CD1c-positive myeloid dendritic cell (primary cell): ENCODE data around the gene HOXA5.

ENCODE experiments used
- DNase-seq: peaks from one replicate; pipeline ENCODE4 v3.0.0-alpha.2; 2016; ENCODE audit errors: extremely low spot score

HOXA5 gene

DNA sequence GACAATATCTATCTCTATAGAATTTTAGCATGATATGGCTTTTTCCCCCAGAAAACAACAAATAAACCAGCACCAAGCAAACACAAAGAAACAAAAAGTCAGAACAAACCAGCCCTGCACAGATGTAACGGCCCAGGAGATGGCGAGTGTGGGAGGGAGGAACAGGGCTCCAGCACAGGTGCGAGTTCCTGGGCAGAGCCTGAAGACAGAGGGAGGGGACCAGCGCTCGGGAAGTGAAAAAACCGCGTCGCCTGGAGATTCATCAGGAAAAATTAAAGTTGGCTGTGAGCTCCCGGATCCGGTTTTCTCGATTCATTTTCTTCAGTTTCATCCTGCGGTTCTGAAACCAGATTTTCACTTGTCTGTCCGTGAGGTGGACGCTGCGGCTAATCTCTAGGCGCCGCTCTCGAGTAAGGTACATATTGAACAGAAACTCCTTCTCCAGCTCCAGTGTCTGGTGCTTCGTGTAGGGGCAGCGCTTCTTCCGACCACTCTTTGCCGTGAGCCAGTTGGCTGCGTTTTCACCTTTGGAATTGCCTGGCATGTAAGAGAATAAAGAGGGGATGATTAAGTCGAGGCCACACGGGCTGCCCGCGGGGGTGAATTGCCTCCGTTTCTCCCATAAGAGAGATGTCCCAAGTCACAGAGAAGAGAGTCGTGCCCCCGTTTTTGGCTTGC lies 28.3 kb upstream of the HOXA5 start:
- no peak for DNase-seq

DNA sequence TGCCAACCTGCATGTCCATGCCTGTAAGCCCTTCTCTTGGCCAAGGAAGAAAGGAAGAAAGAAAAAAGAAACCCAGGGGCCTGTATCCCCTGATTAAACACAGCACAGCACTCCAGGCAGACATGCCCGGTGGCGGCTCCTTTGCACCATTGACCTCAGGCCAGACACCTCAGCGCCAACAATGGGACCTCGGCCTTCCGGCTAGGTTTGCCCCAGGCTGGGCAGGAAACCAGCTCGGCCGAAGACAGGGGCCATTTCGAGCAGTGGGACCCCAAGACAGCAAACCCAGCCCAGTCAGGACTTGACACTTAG lies 27.8 kb upstream of the HOXA5 start:
- no peak for DNase-seq

DNA sequence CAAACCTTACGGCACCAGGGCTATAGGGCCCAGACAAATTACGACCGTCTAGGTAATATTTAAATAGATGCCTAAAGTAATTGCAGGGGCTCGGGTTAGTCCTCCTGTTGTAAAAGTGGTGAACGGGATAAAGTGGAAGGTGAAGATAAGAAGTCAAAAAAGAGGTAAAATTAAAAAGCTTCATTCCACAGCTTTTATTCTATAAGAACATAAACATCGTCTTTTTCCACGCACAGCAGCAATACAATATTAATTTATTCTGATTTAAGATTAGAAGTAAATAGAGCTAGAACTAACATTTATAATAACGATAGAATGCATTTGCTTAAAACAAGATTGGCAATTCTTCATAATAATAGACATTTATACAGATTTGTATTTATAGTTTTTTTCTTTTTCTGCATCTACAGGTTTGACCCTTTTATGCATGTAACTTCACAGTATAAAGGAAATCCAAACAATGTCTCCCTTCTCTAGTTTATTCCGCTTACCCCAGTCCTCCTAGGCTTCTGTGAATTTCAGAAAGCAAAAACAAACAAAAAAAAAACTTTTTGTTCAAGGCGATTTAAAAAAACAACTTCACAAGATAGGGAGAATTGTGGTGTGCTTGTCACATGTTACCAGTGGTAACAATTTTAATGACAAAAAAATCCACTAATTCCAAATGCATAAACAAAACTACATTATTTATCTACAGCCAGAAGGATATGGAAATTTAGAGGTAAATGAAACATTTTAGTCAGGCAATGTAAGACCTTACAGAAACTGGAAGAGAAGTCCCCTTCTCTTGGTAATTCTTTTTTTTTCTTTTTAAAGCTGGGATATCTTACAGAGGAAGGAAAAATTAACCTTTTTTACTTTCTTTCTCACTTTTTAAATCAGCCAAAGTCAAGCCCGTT lies 27.2 kb upstream of the HOXA5 start:
- no peak for DNase-seq

DNA sequence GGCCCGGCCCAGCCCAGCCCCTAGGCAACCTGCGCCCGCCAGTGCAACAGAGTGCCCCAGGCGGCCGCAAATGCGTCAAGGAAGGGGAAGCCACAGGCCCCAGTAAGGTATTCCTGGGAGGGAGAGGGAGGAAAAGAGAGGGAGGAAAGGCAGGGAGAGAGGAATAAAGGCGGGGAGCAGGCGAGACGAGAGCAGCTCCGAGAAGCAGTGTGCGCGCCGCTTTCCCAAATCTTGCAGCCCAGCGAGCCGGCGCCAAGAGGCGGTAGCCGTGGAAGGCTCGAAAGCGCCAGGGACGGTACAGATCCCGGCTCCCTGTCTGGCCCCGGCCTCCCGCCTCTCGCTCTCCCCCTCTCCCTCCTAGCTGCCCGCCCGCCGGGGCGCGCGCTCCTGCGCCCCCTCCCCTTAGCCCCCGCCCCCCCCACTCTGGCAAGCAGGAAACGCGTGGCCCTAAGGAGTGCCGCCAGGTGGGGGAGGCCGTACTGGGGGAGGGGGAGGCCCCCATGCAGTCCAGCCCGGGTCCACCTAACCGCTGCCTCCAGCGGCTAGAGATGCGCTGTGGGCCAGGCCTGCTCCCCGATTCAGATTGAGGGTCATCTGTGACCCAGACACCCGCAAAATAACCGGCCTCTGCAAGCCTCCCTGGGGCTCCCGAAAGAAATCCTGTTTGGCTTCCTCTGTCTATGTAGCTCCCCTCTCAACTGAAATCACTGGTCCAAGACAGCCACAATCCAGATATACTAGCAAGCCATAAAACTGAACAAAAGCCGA lies 26.4 kb upstream of the HOXA5 start:
- DNase-seq: no peak

DNA sequence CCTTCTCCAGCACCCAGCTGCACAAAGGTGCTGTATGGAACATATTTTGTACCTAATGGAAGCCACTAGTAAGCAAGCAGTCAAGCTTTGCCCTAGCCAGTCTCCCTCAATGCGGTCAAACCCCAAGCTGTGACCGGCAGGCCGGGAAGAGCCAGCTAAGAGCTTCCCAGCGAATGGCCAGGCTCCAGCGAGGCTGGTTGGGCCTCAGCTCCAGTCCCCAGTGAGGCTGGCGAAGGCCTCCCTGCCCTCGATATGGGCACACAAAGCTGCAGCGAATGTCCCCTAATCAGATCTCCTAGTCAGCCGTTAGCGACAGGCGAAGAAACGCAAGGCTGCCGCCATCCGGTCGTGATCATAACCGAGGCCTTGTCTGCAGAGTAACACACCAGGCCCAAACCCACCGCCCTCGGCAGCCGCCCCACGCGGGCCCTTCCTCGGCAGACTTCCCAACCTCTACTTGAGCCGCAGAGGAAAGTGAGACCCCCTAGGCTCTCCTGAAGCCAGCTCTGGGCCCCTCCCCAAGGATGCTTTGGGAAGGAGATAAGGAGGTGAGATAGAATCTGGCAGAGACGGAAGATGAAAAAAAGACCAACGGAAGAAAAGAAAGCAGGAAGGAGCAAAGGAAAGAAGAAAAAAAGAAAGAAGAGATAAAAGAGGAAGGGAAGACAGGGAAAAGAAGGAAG lies 24.9 kb upstream of the HOXA5 start:
- DNase-seq: no peak

DNA sequence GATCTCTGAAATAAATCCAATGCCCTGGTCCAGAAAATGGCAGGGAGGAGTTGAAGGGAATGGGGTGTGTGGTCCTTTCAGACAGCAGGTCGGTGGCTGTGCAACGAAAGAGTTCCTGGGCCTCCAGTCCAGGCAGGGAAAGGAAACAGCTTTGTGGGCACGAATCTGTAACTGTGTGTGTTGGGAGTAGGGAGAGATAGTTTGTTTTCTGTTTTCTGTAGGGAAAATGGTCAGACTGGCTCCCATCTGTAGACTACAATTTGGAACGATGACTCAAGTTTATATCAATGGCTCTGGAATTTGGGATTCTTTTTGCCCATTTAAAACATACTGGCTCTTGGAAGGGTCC lies 24.4 kb upstream of the HOXA5 start:
- DNase-seq: no peak

DNA sequence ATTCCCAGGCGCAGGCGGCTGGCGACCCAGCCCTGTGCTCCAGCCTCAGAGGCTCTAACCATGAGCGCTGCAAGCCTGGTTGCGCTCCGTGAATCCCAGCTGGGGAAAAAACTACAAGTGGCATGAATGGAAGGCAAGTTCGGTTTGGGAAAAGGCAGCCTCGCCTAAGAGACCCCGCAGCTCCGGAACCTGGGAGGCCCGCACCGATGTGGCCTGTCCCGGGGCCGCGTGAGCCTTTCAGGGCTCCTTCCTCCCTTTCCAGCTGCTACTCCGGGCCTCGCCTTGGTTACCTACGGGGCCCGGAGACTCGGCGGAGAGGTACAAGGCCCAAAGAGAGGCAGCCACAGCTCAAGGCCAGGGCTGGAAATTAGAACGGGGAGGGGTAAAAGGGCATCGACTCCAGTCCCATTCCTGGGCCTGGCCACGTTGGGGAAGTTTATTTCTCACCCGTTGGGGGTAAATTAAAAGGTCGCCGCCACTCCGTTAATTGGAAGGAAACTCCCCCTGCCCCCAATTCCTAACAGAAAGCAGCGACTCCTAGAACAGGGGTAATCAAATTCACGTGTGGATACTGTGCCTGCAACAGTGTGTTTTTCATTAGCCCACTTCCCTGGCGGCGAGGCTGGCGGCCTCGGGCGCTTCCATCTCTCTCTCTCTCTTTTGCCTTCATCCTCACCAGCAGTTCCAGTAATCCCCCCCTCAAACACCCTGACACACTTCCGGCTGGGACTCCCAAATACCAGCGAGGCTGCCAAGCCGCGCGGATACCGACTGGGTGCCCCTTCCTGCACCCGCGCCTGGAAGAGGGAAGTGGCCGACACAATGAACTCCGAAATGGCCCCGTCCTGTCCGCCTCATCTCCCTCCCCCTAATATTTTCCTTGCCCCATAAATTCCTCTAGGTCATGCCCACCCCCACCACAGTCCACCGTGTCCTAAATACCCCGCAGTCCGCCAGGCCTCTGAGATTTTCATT lies 23.3 kb upstream of the HOXA5 start:
- DNase-seq: no peak

DNA sequence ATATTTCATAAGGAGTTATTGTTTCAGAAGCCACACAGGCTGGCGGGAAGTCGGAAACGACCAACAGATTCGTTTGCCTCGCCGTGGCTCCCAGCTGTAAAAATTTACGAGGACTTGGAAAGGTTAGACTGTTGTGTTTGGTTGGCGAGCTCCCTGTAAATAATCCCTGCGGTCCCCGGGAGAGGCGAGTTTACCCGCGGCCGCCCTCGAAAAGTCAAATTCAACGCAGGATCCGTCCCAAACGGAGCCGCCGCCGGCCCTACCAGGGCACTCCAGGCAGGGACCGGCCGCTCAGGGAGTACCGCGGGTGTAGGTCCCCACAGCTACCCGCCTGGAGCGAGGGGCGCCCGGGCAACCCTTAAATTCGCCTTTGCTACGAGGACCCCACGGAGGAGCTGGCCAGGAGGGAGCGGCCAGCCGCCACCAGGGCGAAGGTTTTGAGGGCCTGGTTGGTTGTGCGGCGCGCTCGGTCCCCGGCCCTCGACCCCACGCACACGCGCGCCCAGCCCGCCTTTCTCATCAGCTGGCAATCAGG lies 22.6 kb upstream of the HOXA5 start:
- DNase-seq: no peak

DNA sequence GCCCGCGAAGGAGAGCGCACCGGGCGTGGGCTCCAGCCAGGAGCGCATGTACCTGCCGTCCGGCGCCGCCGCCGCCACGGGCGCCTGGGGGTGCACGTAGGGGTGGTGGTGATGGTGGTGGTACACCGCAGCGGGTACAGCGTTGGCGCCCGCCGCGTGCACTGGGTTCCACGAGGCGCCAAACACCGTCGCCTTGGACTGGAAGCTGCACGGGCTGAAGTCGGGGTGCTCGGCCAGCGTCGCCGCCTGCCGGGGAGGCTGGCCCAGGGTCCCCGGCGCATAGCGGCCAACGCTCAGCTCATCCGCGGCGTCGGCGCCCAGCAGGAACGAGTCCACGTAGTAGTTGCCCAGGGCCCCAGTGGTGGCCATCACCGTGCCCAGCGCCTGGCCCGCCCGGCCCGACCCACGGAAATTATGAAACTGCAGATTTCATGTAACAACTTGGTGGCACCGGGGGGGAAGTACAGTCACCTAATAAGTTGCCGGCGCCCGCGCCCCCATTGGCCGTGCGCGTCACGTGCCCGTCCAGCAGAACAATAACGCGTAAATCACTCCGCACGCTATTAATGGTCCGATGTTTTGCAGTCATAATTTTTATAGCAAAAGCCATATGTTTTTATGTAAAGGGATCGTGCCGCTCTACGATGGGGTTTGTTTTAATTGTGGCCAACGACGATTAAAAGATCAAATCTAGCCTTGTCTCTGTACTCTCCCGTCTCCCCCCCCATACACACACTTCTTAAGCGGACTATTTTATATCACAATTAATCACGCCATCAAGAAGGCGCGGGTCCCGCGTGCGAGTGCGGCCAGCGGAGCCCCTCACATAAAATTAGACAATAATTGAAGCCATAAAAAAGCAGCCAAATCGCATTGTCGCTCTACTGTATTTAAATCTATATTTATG lies 21.9 kb upstream of the HOXA5 start, which contains the start of gene HOXA9:
Gene HOXA9 (minus strand): TSS at position 449 of the 907 bp plus-strand sequence. CDS start 80 bp downstream, at position 369.
- peak; percentile 90 for DNase-seq

DNA sequence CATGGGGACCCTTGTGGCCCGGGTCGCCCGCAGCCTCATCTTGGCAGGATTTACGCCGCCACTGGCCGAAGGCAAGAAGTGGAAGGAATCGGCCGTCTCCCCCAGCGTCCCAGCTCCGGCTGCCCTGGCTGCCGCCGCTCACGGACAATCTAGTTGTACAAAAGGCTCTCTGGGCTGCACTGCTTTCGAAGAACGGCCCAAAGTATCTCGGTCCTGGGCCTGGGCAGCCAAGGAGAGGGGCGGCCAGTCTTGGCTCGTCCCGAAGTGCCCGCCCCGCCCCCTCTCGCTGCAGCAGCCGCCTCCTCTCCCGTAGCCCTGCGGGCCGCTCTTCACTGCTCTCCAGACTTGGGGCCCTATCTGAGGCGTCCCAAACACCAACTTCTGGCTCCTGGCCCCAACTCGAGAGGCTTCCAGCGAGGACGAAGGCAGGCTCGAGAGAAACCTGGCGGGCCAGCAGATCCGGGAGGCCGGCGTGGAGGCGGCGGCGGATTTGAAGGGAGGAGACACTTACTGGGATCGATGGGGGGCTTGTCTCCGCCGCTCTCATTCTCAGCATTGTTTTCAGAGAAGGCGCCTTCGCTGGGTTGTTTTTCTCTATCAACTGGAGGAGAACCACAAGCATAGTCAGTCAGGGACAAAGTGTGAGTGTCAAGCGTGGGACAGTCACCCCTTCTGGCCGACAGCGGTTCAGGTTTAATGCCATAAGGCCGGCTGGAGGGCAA lies 21.0 kb upstream of the HOXA5 start:
- DNase-seq: no peak

DNA sequence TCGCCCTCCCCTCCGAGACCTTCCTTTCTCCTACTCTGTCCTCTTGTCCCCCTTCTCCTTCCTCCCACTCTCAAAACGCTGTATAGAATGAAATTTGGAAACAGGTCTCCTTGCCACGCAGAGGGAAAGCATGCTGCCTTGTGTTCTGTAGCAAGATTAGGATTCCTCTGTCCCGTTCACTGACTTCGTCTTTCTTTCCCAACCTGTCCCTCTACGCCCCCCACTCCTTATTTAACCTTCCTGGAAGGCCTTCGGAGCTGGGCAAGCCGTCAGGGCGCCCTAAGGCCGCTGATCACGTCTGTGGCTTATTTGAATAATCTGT lies 20.5 kb upstream of the HOXA5 start:
- DNase-seq: no peak

DNA sequence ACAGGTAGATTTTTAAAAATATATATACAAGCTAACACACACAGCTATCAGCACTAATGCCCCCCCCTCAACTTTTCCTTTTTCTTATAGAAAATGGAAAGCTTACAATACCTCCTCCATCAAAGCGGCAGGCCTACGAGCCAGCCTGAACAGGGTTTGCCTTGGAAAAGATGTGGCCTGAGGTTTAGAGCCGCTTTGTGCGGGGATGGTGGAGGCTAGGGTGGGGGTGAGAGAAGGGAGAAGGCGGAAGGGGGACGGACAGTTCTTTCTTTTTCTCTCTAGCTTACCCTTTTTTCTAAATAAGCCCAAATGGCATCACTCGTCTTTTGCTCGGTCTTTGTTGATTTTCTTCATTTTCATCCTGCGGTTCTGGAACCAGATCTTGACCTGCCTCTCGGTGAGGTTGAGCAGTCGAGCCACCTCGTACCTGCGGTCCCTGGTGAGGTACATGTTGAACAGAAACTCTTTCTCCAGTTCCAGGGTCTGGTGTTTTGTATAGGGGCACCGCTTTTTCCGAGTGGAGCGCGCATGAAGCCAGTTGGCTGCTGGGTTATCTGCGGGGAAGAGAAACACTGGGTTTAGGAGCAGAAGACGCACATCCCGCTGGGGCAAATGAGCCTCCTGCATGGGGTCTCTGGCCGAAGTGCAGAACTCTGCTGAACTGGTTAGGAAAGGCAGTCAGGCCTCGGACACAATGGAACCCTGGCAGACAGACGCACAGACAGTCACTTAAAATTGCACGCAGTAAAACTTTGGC lies 20.0 kb upstream of the HOXA5 start:
- no peak for DNase-seq

DNA sequence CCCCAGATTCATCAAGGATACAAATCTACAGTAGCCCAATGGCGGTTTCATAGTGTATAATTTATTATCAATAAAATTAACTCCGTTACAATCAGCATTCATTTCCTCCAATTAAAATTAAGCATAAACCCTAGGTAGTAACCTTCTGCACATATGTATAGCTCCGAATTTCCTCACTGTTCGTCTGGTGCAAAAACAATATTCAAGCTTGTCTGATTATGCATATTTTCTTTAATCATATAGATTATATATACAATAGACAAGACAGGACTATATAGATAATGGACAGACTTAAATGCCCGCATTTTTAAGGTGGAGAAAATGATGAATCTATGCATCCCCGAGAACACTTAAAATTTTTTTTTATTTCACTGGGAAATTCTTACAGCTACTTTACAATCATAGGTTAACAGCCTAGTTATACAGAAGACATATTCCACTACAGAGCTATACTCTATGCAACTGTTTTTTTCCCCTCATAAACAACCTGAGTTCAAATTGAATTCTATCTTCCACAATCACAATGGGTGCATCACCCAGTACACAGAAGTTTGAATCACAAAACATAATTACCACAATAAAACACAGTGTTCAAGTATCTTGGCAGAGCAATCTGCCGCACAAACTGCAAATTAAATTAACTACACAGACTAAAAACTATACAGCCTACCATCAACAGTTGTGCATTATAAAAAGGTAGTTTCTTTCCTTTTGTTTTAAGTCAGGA lies 19.2 kb upstream of the HOXA5 start:
- DNase-seq: no peak

DNA sequence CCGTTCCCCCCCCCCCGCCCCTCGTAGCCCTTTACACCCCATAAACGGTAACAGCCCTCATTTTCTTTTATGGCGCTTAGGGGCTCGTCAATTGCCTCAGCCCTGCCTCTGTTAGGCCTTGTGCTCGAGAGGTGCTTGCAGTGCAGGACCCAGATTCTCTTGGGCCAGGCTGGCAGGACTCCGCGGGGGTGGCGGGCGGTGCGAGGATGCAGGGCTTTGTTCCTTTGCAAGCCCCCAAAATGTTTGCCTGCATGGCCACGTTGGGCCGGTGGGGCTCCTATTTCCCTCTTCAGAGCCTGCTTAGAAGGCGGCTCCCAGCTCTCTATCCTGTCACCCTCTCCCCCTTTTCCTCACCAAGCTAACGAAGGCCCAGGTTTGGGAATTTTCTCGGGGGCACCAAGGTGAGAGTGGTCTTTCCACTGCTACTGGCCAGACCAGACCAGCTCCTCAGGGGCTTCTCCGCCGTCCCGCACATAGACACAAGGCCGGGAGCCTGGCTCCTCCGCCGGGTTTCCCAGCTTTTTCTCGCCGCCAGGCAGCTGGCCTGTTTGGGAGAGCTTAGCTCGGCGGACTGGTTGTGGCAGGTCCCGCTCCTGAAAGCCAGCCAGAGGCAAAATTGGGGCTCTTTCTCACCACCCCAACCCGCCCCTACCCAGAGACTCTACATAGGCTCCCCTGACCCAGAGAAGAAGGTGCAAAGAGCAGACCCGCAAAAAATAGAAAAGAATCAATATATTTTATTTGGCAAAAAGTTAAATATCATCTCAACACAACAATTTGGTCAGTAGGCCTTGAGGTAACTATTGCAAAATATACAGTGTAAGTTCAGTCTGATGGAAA lies 18.5 kb upstream of the HOXA5 start:
- DNase-seq: no peak

DNA sequence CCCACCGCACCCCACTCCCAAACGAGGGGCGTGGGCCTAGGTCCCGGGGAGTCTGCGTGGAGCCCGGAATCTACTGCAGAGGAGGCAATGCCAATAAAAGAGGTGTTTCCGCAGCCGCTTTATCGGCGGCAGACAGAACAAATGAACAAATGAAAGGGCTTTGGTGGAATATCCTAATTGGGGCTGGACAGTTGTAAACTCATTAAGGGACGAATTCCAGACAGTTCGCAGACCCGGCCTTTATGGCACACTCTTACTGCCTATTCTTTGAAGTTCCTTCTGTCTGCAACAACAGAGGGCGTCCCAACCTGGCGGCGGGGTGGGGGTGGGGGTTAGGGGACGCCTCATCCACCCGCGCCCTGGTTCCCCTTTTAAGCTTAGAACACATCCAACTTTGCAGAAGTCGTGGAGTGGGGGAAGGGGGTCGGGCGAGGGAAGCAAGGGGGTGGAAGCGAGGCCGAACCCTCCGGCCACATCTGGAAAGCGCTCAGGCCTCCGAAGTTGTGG lies 17.8 kb upstream of the HOXA5 start:
- peak; percentile 82 for DNase-seq

DNA sequence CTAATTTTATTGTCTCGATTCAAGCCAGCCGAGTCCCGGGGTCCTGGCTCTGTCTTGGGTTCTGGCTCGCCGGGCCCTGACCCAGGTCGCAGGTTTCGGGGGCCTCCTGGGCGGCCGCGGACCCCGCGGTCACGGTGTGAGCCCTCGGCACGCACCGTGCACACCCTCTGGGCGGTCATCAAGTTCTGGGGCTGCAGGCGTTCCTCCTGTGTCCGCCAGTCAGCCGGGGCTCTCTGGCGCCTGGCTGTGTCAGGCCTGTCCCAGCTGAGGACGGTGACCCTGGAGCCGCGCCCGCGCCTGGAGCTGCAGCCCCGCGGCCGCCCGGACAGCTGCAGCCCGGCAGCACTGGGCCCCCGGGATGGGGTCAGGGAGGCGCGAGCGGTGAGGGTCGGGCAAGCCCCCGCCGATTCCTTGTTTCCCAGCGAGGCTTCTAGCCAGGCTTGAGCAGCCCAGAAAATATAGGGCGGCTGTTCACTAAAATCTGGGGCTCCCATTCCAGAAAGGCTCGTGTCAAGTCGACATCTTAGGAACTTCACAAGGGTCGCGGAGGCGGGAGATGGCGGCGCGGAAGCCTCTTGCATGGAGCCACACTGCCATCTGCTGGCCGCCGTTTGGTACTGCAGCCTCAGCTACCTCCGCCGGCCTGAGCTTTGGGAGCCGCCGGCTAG lies 17.2 kb upstream of the HOXA5 start:
- peak; percentile 91 for DNase-seq
